GM04503 (cell line): ENCODE data around the gene PCDH12.

Experiments
- DNase-seq: peaks from one replicate; pipeline ENCODE4 v3.0.0-alpha.2; 2012; ENCODE audit warnings: low read depth

The PCDH12 gene

GRCh38 chr5:141966275-141966962 lies 8.4 kb upstream of the PCDH12 start:
- no peak for DNase-seq

- no peak for DNase-seq
Measured at GRCh38 chr5:141965071-141965470, 7.1 kb upstream of the PCDH12 start.

GRCh38 chr5:141963701-141964100 lies 5.7 kb upstream of the PCDH12 start:
- no peak for DNase-seq

- DNase-seq, result no peak
Measured at GRCh38 chr5:141961466-141961865, 3.5 kb upstream of the PCDH12 start.

DNA sequence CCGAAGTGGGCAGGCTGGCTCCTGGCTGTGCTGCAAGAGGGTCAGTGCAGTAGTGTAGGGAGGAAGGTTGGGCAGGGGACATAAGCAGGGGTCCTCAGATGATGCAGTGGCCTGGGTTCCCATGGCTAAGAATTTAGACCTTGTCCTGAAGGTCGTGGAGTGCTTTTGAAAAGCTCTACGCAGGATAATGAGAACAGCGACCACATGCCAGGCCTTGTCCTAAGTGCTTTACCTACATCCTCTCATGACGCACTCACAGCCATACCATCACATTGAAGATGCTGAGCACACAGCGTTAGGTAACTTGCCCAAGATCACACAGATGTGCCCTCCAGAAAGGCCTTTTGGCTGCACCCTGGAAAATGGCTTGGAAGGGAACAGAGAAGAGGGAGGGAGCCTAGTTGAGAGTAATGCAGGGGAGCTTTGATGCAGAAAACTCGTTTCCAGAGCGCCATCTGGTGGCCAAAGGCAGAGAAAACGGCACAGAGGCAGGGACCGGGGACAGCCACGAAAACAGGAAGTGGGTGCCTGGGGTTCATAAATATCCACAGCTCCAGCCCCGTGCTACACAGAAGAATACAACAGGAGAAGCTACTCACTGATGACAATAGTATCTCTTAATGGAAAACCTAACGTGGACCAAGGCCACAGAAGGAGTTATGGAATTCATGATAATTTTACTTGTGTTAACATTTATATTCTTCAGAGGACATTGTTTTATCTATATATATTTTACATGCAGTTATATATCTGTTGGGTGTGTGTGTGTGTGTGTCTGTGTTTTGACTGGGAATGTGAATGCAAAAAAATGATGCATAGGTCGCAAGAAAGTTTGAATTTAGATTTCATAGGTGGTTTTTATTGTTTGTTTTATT lies 2.7 kb upstream of the PCDH12 start:
- peak; percentile 42 for DNase-seq

GRCh38 chr5:141960018-141960417 lies 2.0 kb upstream of the PCDH12 start:
- DNase-seq, result no peak

DNA sequence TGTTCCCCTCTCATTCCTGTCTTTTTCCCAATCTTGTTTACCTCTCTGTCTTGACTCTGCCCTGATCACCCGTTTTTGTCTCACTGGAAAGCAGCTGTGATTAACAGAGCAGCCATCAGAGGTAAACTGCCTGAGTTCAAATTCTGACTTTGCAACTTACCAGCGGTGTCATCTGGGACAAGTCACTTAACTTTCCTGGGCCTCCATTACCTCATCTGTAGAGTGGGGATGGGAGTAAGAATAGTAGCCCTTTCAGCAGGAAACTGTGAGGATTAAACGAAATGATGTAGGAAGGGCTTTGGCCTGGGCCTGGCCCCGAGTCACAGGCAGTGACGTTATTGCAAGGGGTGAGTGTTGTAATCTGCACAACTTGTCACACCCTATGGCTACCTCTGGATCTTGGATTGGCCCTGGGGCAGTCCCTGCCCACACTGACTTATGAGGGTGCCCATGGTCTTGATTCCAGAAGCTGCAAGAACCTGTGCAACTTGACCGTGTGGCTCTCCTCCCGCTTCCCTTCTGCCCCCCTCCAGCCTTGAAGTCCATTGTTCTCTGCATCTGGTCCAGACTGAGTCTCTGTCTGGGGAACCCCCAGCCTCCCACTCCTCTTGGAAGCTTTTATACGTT lies 657 bp upstream of the PCDH12 start:
- no peak for DNase-seq

- DNase-seq, result no peak
Measured at GRCh38 chr5:141957367-141957996, 520 bp downstream of the PCDH12 start.

- no peak for DNase-seq
Measured at GRCh38 chr5:141954194-141954593, 3.8 kb downstream of the PCDH12 start.

- DNase-seq, result no peak
Measured at GRCh38 chr5:141952020-141952419, 6.0 kb downstream of the PCDH12 start.

DNA sequence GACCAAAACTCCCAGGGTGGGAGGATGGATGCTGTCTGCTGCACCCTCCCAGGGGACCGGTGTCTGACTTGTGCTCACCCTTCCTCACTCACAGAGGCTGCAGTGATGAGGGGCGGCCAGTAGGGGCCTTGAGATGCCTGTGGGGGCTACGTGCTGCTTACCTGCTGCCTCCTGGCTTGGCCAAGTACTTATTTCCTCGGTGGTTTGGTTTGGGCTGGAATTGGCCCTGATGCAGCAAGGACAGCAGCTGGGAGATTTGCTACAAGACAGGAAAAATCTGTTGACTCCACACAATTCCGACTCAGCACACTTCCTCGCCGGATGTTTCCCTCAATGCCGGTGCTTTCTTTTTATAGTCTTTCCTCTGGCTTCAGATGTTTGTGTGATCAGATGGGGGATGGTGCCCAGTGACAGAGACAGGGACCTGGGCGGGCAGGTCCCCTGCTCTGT lies 6.6 kb downstream of the PCDH12 start:
- DNase-seq, result no peak

GRCh38 chr5:141950207-141951005 lies 7.6 kb downstream of the PCDH12 start:
- no peak for DNase-seq

- no peak for DNase-seq
Measured at GRCh38 chr5:141949511-141949910, 8.5 kb downstream of the PCDH12 start.

DNA sequence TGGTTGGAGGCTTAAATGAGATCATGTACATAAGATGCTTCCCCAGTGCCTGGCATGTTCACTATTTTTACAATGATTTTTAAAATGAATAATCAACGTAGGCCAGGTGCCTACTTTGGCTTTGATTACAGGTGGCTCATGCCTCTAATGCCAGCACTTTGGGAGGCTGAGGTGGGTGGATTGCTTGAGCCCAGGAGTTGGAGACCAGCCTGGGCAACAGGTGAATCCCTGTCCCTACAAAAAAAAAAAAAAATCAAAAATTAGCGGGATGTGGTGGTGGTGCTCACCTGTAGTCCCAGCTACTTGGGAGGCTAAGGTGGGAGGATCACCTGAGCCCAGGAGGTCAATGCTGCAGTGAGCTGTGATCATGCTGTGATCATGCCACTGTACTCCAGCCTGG lies 9.2 kb downstream of the PCDH12 start:
- DNase-seq, result no peak

DNA sequence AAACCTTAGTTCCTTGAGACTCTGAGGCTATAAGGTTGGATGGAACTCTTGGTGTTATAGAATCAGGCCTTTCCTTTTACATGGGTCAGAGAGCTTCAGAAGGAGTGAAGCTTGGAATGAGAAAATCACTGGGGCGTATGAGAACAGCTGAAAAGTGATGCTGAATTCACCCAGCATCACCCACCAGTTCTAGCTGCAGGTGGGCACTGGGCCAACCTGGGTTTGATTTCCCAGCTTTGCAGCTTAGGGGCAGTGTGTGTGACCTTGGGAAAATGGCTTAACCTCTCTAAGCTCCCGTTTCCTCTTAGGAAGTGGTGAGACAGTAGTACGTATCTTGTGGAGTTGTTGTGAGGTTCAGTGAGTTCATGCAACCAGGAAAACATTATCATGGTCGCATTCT lies 10.7 kb downstream of the PCDH12 start:
- DNase-seq, result no peak

DNA sequence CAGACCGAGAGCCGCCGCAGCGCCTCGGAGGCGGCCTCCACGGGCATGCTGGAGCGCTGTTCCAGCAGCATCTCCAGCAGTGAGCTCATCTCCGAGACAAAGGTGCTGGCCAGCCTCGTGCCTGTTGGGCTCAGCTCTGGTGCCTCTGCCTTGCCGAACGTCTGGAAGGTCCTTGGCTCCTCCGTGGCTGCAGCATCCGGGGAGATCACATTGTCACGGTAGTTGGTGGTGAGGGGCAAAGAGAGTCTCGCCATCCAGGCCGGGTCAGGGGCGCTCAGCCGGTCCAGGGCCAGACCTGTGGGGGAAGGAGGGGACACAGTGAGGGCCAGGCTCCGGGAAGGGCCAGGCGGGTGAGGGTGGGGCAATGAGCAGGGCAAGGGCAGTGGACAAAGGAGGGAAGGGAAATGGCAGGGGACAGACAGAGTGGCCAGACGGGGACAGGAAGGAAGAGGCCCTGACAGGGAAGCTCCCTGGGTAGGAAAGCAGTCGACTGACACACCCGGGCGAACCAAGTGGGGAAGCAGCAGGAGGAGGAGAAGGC lies 12.4 kb downstream of the PCDH12 start:
- DNase-seq, result no peak

- no peak for DNase-seq
Measured at GRCh38 chr5:141944076-141944475, 13.9 kb downstream of the PCDH12 start.

- no peak for DNase-seq
Measured at GRCh38 chr5:141942185-141942857, 15.7 kb downstream of the PCDH12 start.

- DNase-seq, result no peak
Measured at GRCh38 chr5:141941779-141942178, 16.2 kb downstream of the PCDH12 start.

- no peak for DNase-seq
Measured at GRCh38 chr5:141941307-141941706, 16.7 kb downstream of the PCDH12 start.
